ENCODE data around the gene SLC16A6.
A peak's percentile ranks its signal among the peaks of the same experiment; 100 is the strongest.
"Not testable (repeated sequence)": the region's sequence is repeated elsewhere in the genome, so short reads cannot be mapped to it uniquely, and the experiment has no call there.

SLC16A6 gene

DNA sequence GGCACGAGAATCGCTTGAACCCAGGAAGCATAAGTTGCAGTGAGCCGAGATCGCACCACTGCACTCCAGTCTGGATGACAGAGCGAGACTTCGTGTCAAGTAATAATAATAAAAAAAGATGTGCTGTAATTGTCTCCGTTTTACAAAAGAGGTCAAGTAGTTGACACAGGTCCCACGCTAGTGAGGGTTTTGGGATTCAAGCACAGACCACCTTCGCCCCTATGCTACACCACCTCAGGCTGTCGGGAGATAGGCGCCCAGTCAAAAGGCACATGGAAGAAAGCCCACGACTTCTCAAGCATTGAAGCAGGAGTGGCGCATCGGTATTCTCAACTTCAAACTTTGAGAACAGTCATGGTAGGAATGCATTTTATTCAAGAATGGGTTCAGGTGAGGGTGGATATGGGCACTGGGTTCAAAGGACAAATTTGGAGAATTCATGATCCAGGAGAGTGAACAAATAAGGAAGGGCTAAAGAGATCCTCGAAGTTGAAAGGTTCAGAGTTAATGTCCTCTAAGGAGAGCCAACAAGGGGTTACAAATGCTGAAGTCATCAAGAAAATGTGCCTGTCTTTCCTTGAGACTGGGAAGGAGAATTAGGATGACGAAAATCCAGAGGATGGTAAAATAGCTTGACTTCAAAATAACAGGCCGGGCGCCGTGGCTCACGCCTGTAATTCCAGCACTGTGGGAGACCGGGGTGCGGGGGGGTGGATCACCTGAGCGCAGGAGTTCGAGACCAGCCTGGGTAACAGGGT is 44.5 kb downstream of the SLC16A6 start:
- H3K4me3 ChIP-seq (ENCODE audit: low read depth, low read length): no peak overlapping the region
- no peak for DNase-seq (ENCODE audit: low read depth)
- TF ChIP-seq, protein P1, sequence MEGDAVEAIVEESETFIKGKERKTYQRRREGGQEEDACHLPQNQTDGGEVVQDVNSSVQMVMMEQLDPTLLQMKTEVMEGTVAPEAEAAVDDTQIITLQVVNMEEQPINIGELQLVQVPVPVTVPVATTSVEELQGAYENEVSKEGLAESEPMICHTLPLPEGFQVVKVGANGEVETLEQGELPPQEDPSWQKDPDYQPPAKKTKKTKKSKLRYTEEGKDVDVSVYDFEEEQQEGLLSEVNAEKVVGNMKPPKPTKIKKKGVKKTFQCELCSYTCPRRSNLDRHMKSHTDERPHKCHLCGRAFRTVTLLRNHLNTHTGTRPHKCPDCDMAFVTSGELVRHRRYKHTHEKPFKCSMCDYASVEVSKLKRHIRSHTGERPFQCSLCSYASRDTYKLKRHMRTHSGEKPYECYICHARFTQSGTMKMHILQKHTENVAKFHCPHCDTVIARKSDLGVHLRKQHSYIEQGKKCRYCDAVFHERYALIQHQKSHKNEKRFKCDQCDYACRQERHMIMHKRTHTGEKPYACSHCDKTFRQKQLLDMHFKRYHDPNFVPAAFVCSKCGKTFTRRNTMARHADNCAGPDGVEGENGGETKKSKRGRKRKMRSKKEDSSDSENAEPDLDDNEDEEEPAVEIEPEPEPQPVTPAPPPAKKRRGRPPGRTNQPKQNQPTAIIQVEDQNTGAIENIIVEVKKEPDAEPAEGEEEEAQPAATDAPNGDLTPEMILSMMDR (conservative IDR thresholded peaks at IDR 0.05; ENCODE audit: low read depth, low read length): no peak

DNA sequence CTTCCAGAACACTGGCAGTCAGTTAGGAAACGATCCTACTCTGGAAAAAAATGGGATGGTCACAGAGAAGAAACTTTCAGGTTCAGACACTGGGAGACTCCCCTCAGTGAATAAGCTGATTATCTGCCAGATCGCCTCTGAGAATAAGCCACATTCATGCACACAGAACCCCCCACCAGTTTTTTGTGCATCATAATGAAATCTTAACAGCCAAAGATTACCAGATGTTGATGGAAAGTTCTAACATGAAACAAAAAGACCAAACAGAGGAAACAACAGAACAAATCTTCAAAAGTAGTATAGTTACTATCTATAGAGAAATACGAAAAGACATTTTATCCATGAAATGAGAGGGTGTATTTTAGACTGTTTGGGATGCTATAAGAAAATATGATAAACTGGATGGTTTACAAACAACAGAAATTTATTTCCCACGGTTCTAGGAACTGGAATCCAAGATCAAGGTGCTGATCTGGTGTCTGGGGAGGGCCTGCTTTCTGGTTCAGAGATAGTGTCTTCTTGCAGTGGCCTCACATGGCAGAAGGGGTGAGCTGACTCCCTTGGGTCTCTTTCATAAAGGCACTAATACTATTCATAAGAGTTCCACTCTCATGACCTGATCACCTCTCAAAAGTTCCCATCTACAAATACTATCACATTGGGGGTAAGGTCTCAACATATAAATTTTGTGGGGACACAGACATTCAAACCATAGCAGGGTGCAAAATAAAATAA is 51.1 kb downstream of the SLC16A6 start:
- H3K4me3 ChIP-seq (ENCODE audit: low read depth, low read length): no peak overlapping the region
- TF ChIP-seq, protein P1 (conservative IDR thresholded peaks at IDR 0.05; ENCODE audit: low read depth, low read length): no peak
- DNase-seq (ENCODE audit: low read depth): no peak

DNA sequence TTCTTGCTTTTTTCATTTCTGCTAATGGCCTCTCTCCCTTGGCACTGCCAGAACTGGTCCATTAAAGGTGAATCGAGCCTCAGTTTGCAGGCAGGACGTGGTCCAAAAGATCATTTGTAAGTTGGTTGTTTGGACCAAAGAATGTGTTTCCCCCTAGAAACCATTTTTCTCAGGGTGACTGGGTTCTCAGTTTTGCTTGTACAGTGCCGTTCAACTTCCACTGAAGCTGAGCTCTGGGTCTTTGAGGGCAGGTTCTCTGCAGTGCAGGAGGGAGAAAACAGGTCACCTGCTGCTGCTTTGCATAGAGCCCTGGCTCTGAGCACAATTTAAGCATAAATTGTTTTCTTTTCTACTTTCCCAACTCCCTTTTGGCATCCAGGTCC is 52.1 kb downstream of the SLC16A6 start:
- DNase-seq (ENCODE audit: low read depth): no peak
- H3K4me3 ChIP-seq (ENCODE audit: low read depth, low read length): no peak overlapping the region
- TF ChIP-seq, protein P1 (conservative IDR thresholded peaks at IDR 0.05; ENCODE audit: low read depth, low read length): no peak

DNA sequence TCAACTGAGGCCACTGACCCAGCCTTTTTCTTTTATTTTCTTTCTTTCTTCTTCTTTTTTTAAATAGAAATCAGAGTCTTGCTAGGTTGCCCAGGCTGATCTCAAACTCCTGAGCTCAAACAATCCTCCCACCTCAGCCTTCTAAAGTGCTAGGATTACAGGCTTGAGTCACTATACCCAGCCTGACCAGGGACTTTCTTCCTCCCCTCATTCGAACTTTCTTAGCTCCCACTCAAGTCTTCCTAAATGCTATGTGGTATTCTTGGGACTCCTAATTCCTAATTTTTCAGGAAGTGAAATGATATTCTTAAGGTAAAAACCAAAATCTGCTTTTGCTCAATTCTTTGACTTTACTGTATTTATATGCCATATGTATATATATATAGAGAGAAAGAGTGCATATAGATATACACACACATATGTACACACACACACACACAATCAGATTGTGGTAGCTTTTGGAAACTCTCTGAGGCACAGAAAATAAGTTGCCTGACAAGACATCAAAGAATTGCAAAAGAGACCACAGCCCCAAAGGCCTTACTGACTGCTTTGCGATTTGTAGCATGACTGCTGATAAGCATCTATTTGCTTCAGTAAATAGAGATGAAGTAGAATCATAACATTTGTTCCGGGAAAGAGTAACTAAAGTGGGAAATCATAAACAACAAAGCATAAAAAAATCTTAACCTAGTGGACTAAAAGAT is 52.6 kb downstream of the SLC16A6 start:
- DNase-seq (ENCODE audit: low read depth): no peak
- H3K4me3 ChIP-seq (ENCODE audit: low read depth, low read length): no peak overlapping the region
- TF ChIP-seq, protein P1 (conservative IDR thresholded peaks at IDR 0.05; ENCODE audit: low read depth, low read length): no peak

DNA sequence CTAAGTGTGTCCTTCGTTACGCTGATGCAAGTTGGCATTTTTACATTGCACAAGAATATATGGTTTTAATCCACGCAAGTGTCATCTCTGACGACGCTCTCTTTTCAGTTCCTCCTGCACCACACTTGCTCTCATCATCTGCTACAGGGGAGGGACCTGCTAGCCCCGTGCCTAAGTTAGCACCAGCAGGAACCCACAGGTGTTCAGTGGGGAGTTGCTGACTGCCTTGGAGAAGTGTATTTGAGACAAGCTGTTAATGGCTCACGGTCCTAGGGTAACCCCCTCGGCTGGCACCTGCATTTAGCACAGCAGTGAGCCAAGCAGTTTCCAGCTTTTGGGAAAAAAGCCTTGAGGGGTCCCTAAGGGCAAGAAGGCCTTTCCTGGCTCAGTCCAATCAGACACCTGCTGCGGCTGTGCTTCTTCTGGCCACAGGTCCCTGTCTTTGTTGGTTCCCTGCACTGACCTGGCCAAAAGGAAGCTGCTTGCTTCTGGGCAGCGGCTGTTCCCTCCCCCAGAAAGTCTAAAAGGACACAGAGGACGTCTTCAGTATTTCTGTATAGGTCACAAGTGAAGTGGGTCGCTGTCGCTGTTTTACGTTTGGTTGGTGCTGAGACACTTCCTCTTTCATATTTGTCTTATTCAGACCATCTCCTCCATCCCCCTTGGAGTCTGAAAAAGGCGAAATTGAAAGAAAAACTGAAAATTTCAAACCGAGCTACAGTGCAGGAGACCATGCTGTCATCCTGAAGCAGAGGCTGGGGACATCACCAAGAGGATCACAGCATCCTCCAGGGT is 53.4 kb downstream of the SLC16A6 start:
- DNase-seq (ENCODE audit: low read depth); H3K4me3 ChIP-seq (ENCODE audit: low read depth, low read length): not testable (repeated sequence)

DNA sequence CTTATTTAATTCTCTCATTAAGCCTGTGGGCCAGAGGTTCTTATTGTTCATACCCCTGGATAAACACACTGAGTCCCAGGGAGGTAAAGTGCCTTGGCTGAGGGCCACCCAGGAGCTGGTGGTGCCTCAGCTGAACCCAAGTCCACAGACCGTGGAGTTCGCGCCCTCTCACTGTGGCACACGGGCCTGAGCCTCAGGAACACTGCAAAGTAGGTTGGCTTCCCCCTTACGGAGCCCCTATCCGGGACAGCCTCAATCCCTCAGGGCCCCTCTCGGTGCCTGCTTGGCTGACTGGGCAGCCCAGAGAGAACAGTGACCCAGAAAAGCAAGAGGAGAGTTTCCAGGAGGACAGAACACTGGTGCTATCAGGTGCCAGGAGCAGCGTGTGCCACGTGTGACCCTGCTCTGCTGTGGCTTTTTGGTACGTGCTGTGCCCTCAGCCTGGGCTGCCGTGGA is 55.6 kb downstream of the SLC16A6 start:
- not testable (repeated sequence) for H3K4me3 ChIP-seq (ENCODE audit: low read depth, low read length); DNase-seq (ENCODE audit: low read depth)

DNA sequence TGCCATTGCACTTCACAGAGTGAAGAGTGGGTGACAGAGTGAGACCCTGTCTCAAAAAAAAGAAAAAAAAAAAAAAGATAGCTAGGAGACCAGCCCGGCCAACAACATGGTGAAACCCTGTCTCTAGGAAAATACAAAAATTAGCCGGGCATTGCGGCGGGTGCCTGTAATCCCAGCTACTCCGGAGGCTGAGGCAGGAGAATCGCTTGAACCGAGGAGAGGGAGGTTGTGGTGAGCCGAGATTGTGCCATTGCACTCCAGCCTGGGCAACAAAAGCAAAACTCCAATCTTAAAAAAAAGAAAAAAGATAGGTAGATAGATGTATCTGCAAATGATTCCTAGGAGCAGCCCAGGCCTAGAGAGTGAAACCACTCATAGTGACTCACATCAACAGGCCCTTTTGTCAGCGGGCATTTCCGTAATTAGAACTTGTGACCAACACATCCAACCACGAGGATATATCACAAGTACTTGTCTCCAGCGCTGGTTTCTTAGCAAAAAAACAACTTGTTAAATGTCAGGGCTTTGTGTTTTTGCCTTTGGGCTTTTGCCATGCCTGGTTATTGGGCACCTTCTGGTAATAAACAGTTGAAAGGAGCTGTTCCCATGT is 56.1 kb downstream of the SLC16A6 start:
- not testable (repeated sequence) for H3K4me3 ChIP-seq (ENCODE audit: low read depth, low read length)
- DNase-seq (ENCODE audit: low read depth): peak; percentile 91

DNA sequence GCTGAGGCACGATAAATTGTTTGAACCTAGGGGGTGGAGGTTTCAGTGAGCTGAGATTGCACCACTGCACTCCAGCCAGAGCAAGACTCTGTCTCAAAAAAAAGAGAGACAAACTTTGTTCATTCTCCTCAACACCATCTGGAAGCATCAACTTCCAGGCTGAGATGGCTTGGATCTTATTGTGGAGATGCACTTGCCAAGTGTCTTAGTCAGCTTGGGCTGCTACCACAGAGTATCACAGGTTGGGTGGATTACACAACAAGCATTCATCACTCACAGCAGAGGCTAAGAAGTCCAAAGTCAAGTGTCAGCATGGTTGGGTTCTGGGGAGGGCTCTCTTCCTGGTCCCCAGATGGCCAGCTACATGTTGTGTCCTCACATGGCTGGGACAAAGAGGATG is 58.2 kb downstream of the SLC16A6 start:
- H3K4me3 ChIP-seq (ENCODE audit: low read depth, low read length): not testable (repeated sequence)
- DNase-seq (ENCODE audit: low read depth): peak; percentile 74
